ENCODE measurements around the gene GID8. TPM values are rescaled to one million over a fixed set of nuclear protein-coding genes. Genes with fewer than 3 reads are reported as not detected.
A peak's percentile ranks its signal among the peaks of the same experiment; 100 is the strongest.

GID8 gene
- total and polyA plus RNA-seq, 2 of the 13 experiments (the other 11 are each of a cell fraction or from before 2014, with no cell fraction given) = 39.6 to 59.8 TPM

DNA sequence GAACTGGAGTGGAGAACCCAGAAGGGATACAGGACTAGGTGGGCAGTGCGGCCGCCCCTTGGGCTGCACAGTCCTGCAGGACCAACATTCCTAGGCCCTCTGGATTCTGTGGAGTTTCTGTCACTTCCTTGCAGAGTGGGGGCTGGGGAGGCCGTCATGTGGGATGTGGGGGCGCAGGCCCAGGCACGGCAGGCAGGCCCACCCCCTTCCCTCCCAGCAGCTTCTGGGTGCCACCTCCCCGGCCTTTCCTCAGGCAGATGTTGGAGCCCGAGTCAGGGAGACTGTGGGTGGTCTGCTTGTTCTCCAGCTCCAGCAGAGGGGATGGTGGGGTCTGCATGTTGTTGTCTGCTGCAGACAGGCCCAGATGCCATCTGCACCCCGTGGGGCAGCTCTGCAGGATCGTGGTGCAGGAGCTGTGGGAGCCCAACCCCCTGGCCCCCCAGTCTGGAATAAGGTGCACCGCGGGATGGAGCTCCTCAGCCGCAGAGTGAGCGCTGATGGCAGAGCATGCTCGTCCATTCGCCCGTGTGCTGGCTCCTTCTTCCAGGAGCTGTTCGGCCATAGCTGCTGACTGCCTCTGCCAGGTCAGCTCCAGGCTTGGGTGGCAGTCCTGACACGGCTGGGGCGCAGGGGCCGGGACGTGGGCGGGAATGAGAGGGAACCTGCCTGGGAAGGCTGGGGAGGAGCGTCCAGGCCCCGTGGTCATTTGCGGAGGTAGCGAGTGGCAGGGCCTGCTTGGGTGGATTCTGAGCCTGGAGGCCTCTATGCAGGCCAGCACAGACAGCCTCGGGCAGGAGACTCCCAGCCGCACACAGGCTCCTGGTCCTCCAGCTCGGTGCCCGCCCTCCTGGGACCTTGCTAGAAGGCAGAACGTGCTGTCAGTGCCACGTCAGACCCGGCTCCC is 32.6 kb downstream of the GID8 start (continued):
- TF ChIP-seq, protein P1, sequence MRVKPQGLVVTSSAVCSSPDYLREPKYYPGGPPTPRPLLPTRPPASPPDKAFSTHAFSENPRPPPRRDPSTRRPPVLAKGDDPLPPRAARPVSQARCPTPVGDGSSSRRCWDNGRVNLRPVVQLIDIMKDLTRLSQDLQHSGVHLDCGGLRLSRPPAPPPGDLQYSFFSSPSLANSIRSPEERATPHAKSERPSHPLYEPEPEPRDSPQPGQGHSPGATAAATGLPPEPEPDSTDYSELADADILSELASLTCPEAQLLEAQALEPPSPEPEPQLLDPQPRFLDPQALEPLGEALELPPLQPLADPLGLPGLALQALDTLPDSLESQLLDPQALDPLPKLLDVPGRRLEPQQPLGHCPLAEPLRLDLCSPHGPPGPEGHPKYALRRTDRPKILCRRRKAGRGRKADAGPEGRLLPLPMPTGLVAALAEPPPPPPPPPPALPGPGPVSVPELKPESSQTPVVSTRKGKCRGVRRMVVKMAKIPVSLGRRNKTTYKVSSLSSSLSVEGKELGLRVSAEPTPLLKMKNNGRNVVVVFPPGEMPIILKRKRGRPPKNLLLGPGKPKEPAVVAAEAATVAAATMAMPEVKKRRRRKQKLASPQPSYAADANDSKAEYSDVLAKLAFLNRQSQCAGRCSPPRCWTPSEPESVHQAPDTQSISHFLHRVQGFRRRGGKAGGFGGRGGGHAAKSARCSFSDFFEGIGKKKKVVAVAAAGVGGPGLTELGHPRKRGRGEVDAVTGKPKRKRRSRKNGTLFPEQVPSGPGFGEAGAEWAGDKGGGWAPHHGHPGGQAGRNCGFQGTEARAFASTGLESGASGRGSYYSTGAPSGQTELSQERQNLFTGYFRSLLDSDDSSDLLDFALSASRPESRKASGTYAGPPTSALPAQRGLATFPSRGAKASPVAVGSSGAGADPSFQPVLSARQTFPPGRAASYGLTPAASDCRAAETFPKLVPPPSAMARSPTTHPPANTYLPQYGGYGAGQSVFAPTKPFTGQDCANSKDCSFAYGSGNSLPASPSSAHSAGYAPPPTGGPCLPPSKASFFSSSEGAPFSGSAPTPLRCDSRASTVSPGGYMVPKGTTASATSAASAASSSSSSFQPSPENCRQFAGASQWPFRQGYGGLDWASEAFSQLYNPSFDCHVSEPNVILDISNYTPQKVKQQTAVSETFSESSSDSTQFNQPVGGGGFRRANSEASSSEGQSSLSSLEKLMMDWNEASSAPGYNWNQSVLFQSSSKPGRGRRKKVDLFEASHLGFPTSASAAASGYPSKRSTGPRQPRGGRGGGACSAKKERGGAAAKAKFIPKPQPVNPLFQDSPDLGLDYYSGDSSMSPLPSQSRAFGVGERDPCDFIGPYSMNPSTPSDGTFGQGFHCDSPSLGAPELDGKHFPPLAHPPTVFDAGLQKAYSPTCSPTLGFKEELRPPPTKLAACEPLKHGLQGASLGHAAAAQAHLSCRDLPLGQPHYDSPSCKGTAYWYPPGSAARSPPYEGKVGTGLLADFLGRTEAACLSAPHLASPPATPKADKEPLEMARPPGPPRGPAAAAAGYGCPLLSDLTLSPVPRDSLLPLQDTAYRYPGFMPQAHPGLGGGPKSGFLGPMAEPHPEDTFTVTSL (CRISPR knock-in tag; IDR thresholded peaks at IDR 0.05; ENCODE audit: borderline replicate concordance) = no peak
- TF ChIP-seq MIER2 (CRISPR knock-in tag; IDR thresholded peaks at IDR 0.05) (0 out of 2 replicates have a peak, but pooled peaks have one; percentile 45), ZNF33A (CRISPR knock-in tag; IDR thresholded peaks at IDR 0.05; ENCODE audit: borderline replicate concordance) (no peak), ZNF569 (CRISPR knock-in tag; IDR thresholded peaks at IDR 0.05; ENCODE audit: borderline replicate concordance) (no peak), ZBTB8A (CRISPR knock-in tag; IDR thresholded peaks at IDR 0.05; ENCODE audit: borderline replicate concordance, low read depth) (no peak), IRX3 (CRISPR knock-in tag; IDR thresholded peaks at IDR 0.05; ENCODE audit: borderline replicate concordance, low read depth) (no peak), NCOR1 (IDR thresholded peaks at IDR 0.05; ENCODE audit: borderline replicate concordance, low read length) (no peak), TP53 (CRISPR knock-in tag; conservative IDR thresholded peaks at IDR 0.05) (no peak), TCF12 (IDR thresholded peaks at IDR 0.05) (no peak), TCF12 (CRISPR knock-in tag; IDR thresholded peaks at IDR 0.05) (peak; percentile 76; the same call in 1 of the 2 replicates), SALL2 (CRISPR knock-in tag; IDR thresholded peaks at IDR 0.05) (no peak; the same call in 1 of the 2 replicates), HOXD1 (CRISPR knock-in tag; IDR thresholded peaks at IDR 0.05) (no peak), RBM39 (IDR thresholded peaks at IDR 0.05; ENCODE audit: low read depth, low read length, poor library complexity, severe bottlenecking) (no peak), TOE1 (CRISPR knock-in tag; IDR thresholded peaks at IDR 0.05) (no peak), ZNF564 (CRISPR knock-in tag; IDR thresholded peaks at IDR 0.05) (no peak)
- TF ChIP-seq, protein P2, sequence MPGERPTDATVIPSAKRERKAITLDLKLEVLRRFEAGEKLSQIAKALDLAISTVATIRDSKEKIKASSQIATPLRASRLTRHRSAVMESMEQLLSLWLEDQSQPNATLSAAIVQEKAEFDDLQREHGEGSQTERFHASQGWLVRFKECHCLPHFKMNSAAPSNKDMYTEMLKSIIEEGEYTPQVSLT (CRISPR knock-in tag; IDR thresholded peaks at IDR 0.05; ENCODE audit: borderline replicate concordance, low read depth) = no peak
- TF ChIP-seq, protein P3, sequence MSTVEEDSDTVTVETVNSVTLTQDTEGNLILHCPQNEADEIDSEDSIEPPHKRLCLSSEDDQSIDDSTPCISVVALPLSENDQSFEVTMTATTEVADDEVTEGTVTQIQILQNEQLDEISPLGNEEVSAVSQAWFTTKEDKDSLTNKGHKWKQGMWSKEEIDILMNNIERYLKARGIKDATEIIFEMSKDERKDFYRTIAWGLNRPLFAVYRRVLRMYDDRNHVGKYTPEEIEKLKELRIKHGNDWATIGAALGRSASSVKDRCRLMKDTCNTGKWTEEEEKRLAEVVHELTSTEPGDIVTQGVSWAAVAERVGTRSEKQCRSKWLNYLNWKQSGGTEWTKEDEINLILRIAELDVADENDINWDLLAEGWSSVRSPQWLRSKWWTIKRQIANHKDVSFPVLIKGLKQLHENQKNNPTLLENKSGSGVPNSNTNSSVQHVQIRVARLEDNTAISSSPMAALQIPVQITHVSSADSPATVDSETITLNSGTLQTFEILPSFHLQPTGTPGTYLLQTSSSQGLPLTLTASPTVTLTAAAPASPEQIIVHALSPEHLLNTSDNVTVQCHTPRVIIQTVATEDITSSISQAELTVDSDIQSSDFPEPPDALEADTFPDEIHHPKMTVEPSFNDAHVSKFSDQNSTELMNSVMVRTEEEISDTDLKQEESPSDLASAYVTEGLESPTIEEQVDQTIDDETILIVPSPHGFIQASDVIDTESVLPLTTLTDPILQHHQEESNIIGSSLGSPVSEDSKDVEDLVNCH (CRISPR knock-in tag; IDR thresholded peaks at IDR 0.05) = 0 out of 2 replicates have a peak, but pooled peaks have one; percentile 15
- TF ChIP-seq, protein P4, sequence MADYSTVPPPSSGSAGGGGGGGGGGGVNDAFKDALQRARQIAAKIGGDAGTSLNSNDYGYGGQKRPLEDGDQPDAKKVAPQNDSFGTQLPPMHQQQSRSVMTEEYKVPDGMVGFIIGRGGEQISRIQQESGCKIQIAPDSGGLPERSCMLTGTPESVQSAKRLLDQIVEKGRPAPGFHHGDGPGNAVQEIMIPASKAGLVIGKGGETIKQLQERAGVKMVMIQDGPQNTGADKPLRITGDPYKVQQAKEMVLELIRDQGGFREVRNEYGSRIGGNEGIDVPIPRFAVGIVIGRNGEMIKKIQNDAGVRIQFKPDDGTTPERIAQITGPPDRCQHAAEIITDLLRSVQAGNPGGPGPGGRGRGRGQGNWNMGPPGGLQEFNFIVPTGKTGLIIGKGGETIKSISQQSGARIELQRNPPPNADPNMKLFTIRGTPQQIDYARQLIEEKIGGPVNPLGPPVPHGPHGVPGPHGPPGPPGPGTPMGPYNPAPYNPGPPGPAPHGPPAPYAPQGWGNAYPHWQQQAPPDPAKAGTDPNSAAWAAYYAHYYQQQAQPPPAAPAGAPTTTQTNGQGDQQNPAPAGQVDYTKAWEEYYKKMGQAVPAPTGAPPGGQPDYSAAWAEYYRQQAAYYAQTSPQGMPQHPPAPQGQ (CRISPR knock-in tag; IDR thresholded peaks at IDR 0.05; ENCODE audit: borderline replicate concordance) = no peak
